Hepatocyte (in vitro differentiated cells): ENCODE data around the gene CCDC102B.

Experiments
- EZH2 ChIP-seq: fragments of 200-600 bp; sonication (generic); IDR thresholded peaks from 2 replicates; pipeline ENCODE4 v1.6.1; 2016; ENCODE audit warnings: antibody characterized with exemption, mild to moderate bottlenecking, borderline replicate concordance
- TF ChIP-seq, protein P1 (sequence below): fragments of 200-600 bp; sonication (generic); IDR thresholded peaks from 2 replicates; pipeline ENCODE4 v1.5.1; 2016; ENCODE audit warnings: antibody characterized with exemption, mild to moderate bottlenecking; ENCODE audit not compliant: poor library complexity

DNA sequence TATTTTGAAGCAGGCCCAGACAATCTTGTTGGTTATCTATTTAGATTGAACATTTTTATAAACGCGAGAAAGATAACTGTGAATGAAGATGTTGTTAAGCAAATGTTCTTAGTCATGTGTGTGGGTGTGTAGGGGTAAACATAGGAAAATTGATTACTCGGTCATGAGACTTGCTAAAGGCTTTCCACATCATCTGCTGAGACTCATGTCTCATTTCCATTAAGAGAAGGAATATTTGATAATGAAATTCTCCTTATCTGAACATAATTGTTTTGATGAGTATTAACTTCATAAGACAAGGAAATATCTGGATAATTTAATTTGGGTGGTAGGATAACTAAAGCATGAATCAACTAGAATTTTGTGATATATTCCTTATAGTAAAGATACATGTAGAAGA is 19.7 kb downstream of the CCDC102B start:
- TF ChIP-seq EZH2, result no peak
- TF ChIP-seq, protein P1, sequence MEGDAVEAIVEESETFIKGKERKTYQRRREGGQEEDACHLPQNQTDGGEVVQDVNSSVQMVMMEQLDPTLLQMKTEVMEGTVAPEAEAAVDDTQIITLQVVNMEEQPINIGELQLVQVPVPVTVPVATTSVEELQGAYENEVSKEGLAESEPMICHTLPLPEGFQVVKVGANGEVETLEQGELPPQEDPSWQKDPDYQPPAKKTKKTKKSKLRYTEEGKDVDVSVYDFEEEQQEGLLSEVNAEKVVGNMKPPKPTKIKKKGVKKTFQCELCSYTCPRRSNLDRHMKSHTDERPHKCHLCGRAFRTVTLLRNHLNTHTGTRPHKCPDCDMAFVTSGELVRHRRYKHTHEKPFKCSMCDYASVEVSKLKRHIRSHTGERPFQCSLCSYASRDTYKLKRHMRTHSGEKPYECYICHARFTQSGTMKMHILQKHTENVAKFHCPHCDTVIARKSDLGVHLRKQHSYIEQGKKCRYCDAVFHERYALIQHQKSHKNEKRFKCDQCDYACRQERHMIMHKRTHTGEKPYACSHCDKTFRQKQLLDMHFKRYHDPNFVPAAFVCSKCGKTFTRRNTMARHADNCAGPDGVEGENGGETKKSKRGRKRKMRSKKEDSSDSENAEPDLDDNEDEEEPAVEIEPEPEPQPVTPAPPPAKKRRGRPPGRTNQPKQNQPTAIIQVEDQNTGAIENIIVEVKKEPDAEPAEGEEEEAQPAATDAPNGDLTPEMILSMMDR, result no peak
